Stomach (tissue), 9 donors: ENCODE results near the gene BCAN. TPM values are rescaled to one million over a fixed set of nuclear protein-coding genes. Genes with fewer than 3 reads are reported as not detected.
A peak's percentile ranks its signal among the peaks of the same experiment; 100 is the strongest.

ENCODE experiments used
- DNase-seq, 2 donors: peaks; one replicate each; pipeline versions ENCODE4 v3.0.0 to v3.0.0-alpha.2; 2013 to 2019
- H3K27ac ChIP-seq, 5 donors: fragments of 200-600 bp in 4 of 5; sonication (generic) in 4 of 5; one replicate each; pipeline ENCODE4 v1.5.1; 2013 to 2019; ENCODE audit warnings: mild to moderate bottlenecking in 1 of 5, moderate library complexity in 1 of 5
- H3K27me3 ChIP-seq, 3 donors: fragments of 200-600 bp; sonication (generic); one replicate each; pipeline ENCODE4 v1.5.1; 2017 to 2019; ENCODE audit warnings: mixed run types in 1 of 3
- H3K36me3 ChIP-seq, 4 donors: fragments of 200-600 bp; sonication (generic); 1 replicate in 3 of 4; 2 replicates in 1 of 4; pipeline ENCODE4 v1.5.1; 2016 to 2019
- H3K4me1 ChIP-seq, 4 donors: fragments of 200-600 bp; sonication (generic); one replicate each; pipeline ENCODE4 v1.5.1; 2016 to 2019
- H3K4me3 ChIP-seq, 4 donors: fragments of 200-600 bp; sonication (generic) in 3 of 4; one replicate each; pipeline ENCODE4 v1.5.1; 2016 to 2019; ENCODE audit warnings: mild to moderate bottlenecking in 1 of 4
- H3K9me3 ChIP-seq, 4 donors: fragments of 200-600 bp; sonication (generic); one replicate each; pipeline ENCODE4 v1.5.1; 2016 to 2019
- EP300 ChIP-seq: sonication (generic); formaldehyde crosslinking; IDR thresholded peaks from one replicate; pipeline ENCODE4 v1.6.1; 2017; ENCODE audit warnings: antibody characterized with exemption
- POLR2A ChIP-seq, 4 donors: fragments of 450-650 bp; IDR thresholded peaks; one replicate each; pipeline ENCODE4 v1.6.1; 2016; ENCODE audit warnings: antibody characterized with exemption in 4 of 4, control low read depth in 2 of 4, mild to moderate bottlenecking in 1 of 4, moderate library complexity in 1 of 4
- POLR2AphosphoS5 ChIP-seq, 3 donors: sonication (generic); formaldehyde crosslinking; IDR thresholded peaks; one replicate each; pipeline ENCODE4 v1.6.1; 2016; ENCODE audit warnings: antibody characterized with exemption in 3 of 3
- WGBS, 5 donors: extraction: QIAGEN DNeasy Blood & Tissue Kit in 3 of 5; methylation state at CpG; one replicate each; pipeline versions ENCODE4 v1.1.5 to v1.1.7; 2013 to 2018; 5-methylcytosine and 5-hydroxymethylcytosine counted together
- intact Hi-C: fragments of 100-400 bp; cut with DNase I; formaldehyde crosslinking; loops from one replicate; pipeline ENCODE4 v1.15.1; 2023; ENCODE audit warnings: low total_unique reads
- polyA plus RNA-seq, 3 donors: library from polyadenylated mRNA; stranded (reverse); fragments of 200-250 nt; gene quantifications; one replicate each; pipeline ENCODE4 v1.2.3, GENCODE V29; 2013
- total RNA-seq, 5 donors: library from RNA; depleted of rRNA; stranded (reverse); fragments of >200 nt; gene quantifications; one replicate each; pipeline versions ENCODE4 v1.1.0 to v1.2.3, GENCODE V29; 2014 to 2016
- TF ChIP-seq, protein P1 (sequence below), 7 experiments: fragments of 450-650 bp in 4 of 7; fragments of 200-600 bp in 3 of 7; sonication (generic) in 3 of 7; IDR thresholded peaks; one replicate each; pipeline ENCODE4 v1.5.1; 2016 to 2019; ENCODE audit warnings: antibody characterized with exemption in 7 of 7, control low read depth in 2 of 7, mild to moderate bottlenecking in 1 of 7
- donor health status: healthy with polysubstance abuse.
- donor health status: Bipolar disorder and iron deficiency.
- donor health status: healthy.

The BCAN gene
- total and polyA plus RNA-seq, 8 donors = 0.05 to 39.7 (median 5.7) TPM; not detected in 5

GRCh38 chr1:156648951-156649350 is 7.0 kb downstream of the BCAN start:
- intact Hi-C loops = no loop called here
- no peak overlapping the region for H3K27ac ChIP-seq
- 8 to 30% (median 17%) methylated on average over 2 of the region's 2 CpGs for WGBS, 5 donors
- H3K4me3 ChIP-seq = no peak overlapping the region
- H3K4me1 ChIP-seq = peaks cover 0 to 4% (median 0%) of the 10 kb centered on the region in 4 donors
- no peak for DNase-seq
- H3K9me3 ChIP-seq = no peaks in the 10 kb centered on the region
- H3K36me3 ChIP-seq = no peaks in the 10 kb centered on the region
- TF ChIP-seq, protein P1, sequence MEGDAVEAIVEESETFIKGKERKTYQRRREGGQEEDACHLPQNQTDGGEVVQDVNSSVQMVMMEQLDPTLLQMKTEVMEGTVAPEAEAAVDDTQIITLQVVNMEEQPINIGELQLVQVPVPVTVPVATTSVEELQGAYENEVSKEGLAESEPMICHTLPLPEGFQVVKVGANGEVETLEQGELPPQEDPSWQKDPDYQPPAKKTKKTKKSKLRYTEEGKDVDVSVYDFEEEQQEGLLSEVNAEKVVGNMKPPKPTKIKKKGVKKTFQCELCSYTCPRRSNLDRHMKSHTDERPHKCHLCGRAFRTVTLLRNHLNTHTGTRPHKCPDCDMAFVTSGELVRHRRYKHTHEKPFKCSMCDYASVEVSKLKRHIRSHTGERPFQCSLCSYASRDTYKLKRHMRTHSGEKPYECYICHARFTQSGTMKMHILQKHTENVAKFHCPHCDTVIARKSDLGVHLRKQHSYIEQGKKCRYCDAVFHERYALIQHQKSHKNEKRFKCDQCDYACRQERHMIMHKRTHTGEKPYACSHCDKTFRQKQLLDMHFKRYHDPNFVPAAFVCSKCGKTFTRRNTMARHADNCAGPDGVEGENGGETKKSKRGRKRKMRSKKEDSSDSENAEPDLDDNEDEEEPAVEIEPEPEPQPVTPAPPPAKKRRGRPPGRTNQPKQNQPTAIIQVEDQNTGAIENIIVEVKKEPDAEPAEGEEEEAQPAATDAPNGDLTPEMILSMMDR (IDR thresholded peaks at IDR 0.05) = no peak
- no peak for TF ChIP-seq POLR2A (IDR thresholded peaks at IDR 0.05)
- TF ChIP-seq EP300 = no peak
- TF ChIP-seq POLR2AphosphoS5 (IDR thresholded peaks at IDR 0.05) = no peak
- H3K27me3 ChIP-seq = peaks cover 10 to 100% (median 46%) of the 10 kb centered on the region in 3 donors

- peaks cover 3 to 100% (median 30%) of the 10 kb centered on the region in 3 donors for H3K27me3 ChIP-seq
- no peaks in the 10 kb centered on the region for H3K36me3 ChIP-seq
- peaks cover 9 to 18% (median 16%) of the 10 kb centered on the region in 4 donors for H3K4me1 ChIP-seq
- H3K27ac ChIP-seq = no peak overlapping the region
- 37 to 54% (median 46%) methylated on average over 15 to 16 of the region's 16 CpGs for WGBS, 5 donors
- no peaks in the 10 kb centered on the region for H3K9me3 ChIP-seq
- H3K4me3 ChIP-seq = no peak overlapping the region
- TF ChIP-seq POLR2A (IDR thresholded peaks at IDR 0.05) (no peak), POLR2AphosphoS5 (IDR thresholded peaks at IDR 0.05) (no peak), EP300 (no peak)
- TF ChIP-seq, protein P1 (IDR thresholded peaks at IDR 0.05) = no peak
- DNase-seq = peak in 1 of 2 donors; percentile 80
- intact Hi-C loops = no loop called here
Observed at GRCh38 chr1:156652131-156652991, 10.4 kb downstream of the BCAN start.

DNA sequence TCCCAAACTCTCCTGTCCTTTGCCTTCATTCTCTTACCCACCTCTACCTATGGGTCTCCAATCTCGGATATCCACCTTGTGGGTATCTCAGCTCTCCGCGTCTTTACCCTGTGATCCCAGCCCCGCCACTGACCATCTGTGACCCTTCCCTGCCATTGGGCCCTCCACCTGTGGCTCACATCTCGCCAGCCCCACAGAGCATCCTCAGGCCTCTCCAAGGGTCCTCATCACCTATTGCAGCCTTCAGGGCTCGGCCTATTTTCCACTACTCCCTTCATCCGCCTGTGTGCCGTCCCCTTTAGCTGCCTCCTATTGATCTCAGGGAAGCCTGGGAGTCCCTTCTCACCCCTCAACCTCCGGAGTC is 11.1 kb downstream of the BCAN start:
- DNase-seq = no peak
- Histone ChIP-seq H3K9me3 (no peaks in the 10 kb centered on the region), H3K36me3 (no peaks in the 10 kb centered on the region), H3K4me1 (peaks cover 14 to 23% (median 22%) of the 10 kb centered on the region in 4 donors), H3K27ac (no peak overlapping the region), H3K27me3 (peaks cover 3 to 100% (median 31%) of the 10 kb centered on the region in 3 donors), H3K4me3 (no peak overlapping the region)
- 78 to 87% (median 84%) methylated on average over 9 of the region's 9 CpGs for WGBS, 5 donors
- intact Hi-C loops = no loop called here
- TF ChIP-seq POLR2A (IDR thresholded peaks at IDR 0.05) (no peak), POLR2AphosphoS5 (IDR thresholded peaks at IDR 0.05) (no peak), EP300 (no peak)
- TF ChIP-seq, protein P1 (IDR thresholded peaks at IDR 0.05) = no peak

DNA sequence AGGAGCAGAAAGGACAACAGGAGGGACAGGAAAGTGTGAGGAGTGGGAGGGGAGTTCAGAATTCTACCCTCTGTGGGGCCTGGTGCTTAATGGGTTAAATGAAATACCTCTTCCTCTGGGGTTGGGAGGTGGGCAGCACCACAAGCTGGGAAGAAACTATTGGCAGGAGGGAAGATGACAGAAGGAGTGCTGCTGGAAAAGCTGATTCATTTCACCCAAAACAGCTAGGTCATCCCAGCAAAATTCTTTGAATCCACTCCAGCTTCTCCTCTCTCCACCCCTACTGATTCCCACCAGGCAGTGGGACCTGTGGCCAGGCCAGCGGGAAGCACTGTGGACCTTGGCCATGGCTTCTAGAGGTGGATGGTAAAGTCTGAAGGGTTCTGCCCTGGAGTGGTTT is 12.8 kb downstream of the BCAN start:
- intact Hi-C loops = no loop called here
- H3K27ac ChIP-seq = no peak overlapping the region
- DNase-seq = no peak
- peaks cover 18 to 36% (median 31%) of the 10 kb centered on the region in 4 donors for H3K4me1 ChIP-seq
- H3K27me3 ChIP-seq = peaks cover 3 to 90% (median 31%) of the 10 kb centered on the region in 3 donors
- H3K4me3 ChIP-seq = no peak overlapping the region
- WGBS, 5 donors = 60 to 87% (median 67%) methylated on average over 1 of the region's 1 CpG
- no peaks in the 10 kb centered on the region for H3K9me3 ChIP-seq
- no peaks in the 10 kb centered on the region for H3K36me3 ChIP-seq
- TF ChIP-seq POLR2AphosphoS5 (IDR thresholded peaks at IDR 0.05) = no peak
- TF ChIP-seq EP300 = no peak
